GM12801 (cell line): ENCODE results near the gene LRTM2.

ENCODE experiments used
- CTCF ChIP-seq: IDR thresholded peaks from one replicate; pipeline ENCODE4 v1.5.1; 2011; ENCODE audit warnings: control low read depth; ENCODE audit not compliant: insufficient read length; ENCODE audit errors: extremely low read depth

The LRTM2 gene

GRCh38 chr12:1844223-1844622 lies 23.9 kb downstream of the LRTM2 start:
- TF ChIP-seq CTCF, result no peak

GRCh38 chr12:1844661-1845409 lies 24.5 kb downstream of the LRTM2 start:
- no peak for TF ChIP-seq CTCF

- TF ChIP-seq CTCF, result no peak
Observed at GRCh38 chr12:1845427-1845826, 25.1 kb downstream of the LRTM2 start.

GRCh38 chr12:1845886-1846285 lies 25.5 kb downstream of the LRTM2 start:
- TF ChIP-seq CTCF, result no peak

- no peak for TF ChIP-seq CTCF
Observed at GRCh38 chr12:1846421-1847405, 26.3 kb downstream of the LRTM2 start.

- no peak for TF ChIP-seq CTCF
Observed at GRCh38 chr12:1847411-1847810, 27.0 kb downstream of the LRTM2 start.

- no peak for TF ChIP-seq CTCF
Observed at GRCh38 chr12:1848146-1848545, 27.8 kb downstream of the LRTM2 start.
